Activated T-helper 1 cell treated with anti-CD3 and anti-CD28 coated beads, Interleukin-2, amount 50 U/mL, for 16 hours (primary cell): ENCODE results near the gene PDE6H.

Source experiments
- DNase-seq, 2 donors: peaks; one replicate each; pipeline ENCODE4 v3.0.0-alpha.2; 2020; ENCODE audit warnings: low read depth in 1 of 2, low spot score in 1 of 2

PDE6H gene

GRCh38 chr12:14968478-14968877 is 4.4 kb upstream of the PDE6H start:
- DNase-seq: no peak

- no peak for DNase-seq
These were observed 2.4 kb upstream of the PDE6H start for GRCh38 chr12:14970473-14970872.

- no peak for DNase-seq
These were observed 1.8 kb downstream of the PDE6H start for GRCh38 chr12:14974633-14975032.

GRCh38 chr12:14975457-14975856 is 2.6 kb downstream of the PDE6H start:
- no peak for DNase-seq

GRCh38 chr12:14976658-14977057 is 3.8 kb downstream of the PDE6H start:
- no peak for DNase-seq

GRCh38 chr12:14979468-14979867 is 6.6 kb downstream of the PDE6H start:
- no peak for DNase-seq

GRCh38 chr12:14981049-14981448 is 8.2 kb downstream of the PDE6H start:
- DNase-seq: no peak

- no peak for DNase-seq
These were observed 9.7 kb downstream of the PDE6H start for GRCh38 chr12:14982562-14982961.

- DNase-seq: no peak
These were observed 10.1 kb downstream of the PDE6H start for GRCh38 chr12:14982991-14983390.

- no peak for DNase-seq
These were observed 11.2 kb downstream of the PDE6H start for GRCh38 chr12:14984036-14984435.

GRCh38 chr12:14984766-14985285 is 12.0 kb downstream of the PDE6H start:
- no peak for DNase-seq

- DNase-seq: no peak
These were observed 13.6 kb downstream of the PDE6H start for GRCh38 chr12:14986449-14986848.

GRCh38 chr12:14988035-14988434 is 15.2 kb downstream of the PDE6H start:
- no peak for DNase-seq

- no peak for DNase-seq
These were observed 16.9 kb downstream of the PDE6H start for GRCh38 chr12:14989790-14990189.

GRCh38 chr12:14991069-14991468 is 18.2 kb downstream of the PDE6H start:
- DNase-seq: no peak

- DNase-seq: no peak
These were observed 19.8 kb downstream of the PDE6H start for GRCh38 chr12:14992673-14993072.

GRCh38 chr12:14993117-14993516 is 20.3 kb downstream of the PDE6H start:
- DNase-seq: no peak

- no peak for DNase-seq
These were observed 20.9 kb downstream of the PDE6H start for GRCh38 chr12:14993537-14994266.

GRCh38 chr12:14994610-14995009 is 21.8 kb downstream of the PDE6H start:
- no peak for DNase-seq

- DNase-seq: no peak
These were observed 23.0 kb downstream of the PDE6H start for GRCh38 chr12:14995583-14996425.

GRCh38 chr12:14997998-14998397 is 25.2 kb downstream of the PDE6H start:
- no peak for DNase-seq

- DNase-seq: no peak
These were observed 26.3 kb downstream of the PDE6H start for GRCh38 chr12:14999021-14999694.
